ENCODE results near the gene UBE2K. TPM values are rescaled to one million over a fixed set of nuclear protein-coding genes. Genes with fewer than 3 reads are reported as not detected.
"Not testable (repeated sequence)": the region's sequence is repeated elsewhere in the genome, so short reads cannot be mapped to it uniquely, and the experiment has no call there.

Gene UBE2K
- total and polyA plus RNA-seq, 2 donors from 2014 or later: 56.7 to 59.6 TPM

DNA sequence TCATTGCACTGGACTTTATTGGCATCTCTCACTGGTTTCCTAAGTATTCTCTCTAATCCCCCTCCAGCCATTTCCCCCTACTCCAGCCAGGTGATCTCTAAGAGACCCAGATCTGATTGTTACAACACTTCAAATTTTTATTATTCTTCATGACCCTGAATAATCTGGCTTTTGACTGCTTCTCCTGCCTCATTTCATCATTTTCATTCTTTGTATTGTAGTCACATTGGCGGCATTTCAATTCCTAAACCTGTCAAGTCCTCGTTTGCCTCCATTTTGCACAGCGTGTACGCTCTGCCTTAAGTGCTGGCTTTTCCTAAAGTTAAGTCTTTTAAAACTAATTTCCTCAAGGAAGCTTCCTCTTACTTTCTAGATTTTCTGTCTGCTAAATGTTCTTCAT, 31.6 kb downstream of the UBE2K start:
- no peaks in the 10 kb centered on the region for H3K9me3 ChIP-seq (ENCODE audit: control insufficient read depth in 2 of 3, insufficient read depth in 1 of 3, low read length in 3 of 3)
- intact Hi-C loops (cut with DNase I): no loop called here
- H3K27ac ChIP-seq (ENCODE audit: low read depth in 2 of 2, low read length in 2 of 2): no peak overlapping the region

DNA sequence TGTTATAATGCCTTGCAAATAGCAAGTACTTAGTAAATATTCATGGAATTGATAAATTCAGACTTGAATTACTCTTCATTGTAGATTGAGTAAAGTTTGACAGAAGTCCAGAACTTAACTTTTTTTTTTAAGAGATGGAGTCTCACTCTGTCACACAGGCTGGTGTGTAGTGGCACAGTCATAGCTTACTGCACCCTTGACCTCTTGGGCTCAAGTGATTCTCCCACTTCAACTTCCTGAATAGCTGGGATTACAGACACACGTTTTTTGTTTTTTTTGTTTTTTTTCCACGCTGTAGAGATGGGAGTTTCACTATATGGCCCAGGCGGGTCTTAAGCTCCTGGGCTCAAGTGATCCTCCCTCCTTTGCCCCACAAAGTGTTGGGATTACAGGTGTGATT, 32.1 kb downstream of the UBE2K start:
- H3K27ac ChIP-seq (ENCODE audit: low read depth in 2 of 2, low read length in 2 of 2): no peak overlapping the region
- H3K36me3 ChIP-seq (ENCODE audit: control insufficient read depth in 2 of 3, insufficient read depth in 3 of 3, low read length in 3 of 3): no peaks in the 10 kb centered on the region
- TF ChIP-seq, protein P1, sequence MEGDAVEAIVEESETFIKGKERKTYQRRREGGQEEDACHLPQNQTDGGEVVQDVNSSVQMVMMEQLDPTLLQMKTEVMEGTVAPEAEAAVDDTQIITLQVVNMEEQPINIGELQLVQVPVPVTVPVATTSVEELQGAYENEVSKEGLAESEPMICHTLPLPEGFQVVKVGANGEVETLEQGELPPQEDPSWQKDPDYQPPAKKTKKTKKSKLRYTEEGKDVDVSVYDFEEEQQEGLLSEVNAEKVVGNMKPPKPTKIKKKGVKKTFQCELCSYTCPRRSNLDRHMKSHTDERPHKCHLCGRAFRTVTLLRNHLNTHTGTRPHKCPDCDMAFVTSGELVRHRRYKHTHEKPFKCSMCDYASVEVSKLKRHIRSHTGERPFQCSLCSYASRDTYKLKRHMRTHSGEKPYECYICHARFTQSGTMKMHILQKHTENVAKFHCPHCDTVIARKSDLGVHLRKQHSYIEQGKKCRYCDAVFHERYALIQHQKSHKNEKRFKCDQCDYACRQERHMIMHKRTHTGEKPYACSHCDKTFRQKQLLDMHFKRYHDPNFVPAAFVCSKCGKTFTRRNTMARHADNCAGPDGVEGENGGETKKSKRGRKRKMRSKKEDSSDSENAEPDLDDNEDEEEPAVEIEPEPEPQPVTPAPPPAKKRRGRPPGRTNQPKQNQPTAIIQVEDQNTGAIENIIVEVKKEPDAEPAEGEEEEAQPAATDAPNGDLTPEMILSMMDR (IDR thresholded peaks at IDR 0.05; ENCODE audit: borderline replicate concordance, extremely low read depth, insufficient read depth): no peak
- H3K4me1 ChIP-seq (ENCODE audit: control insufficient read depth in 2 of 3, insufficient read depth in 2 of 3, low read depth in 1 of 3, low read length in 3 of 3): no peaks in the 10 kb centered on the region
- H3K9ac ChIP-seq (ENCODE audit: low read length in 3 of 3): no peak overlapping the region
- no peak for DNase-seq
- H3K9me3 ChIP-seq (ENCODE audit: control insufficient read depth in 2 of 3, insufficient read depth in 1 of 3, low read length in 3 of 3): no peaks in the 10 kb centered on the region
- FAIRE-seq: no peak
- intact Hi-C loops (cut with DNase I): no loop called here
- no peak overlapping the region for H3K4me3 ChIP-seq (ENCODE audit: low read length in 3 of 3)
- no peaks in the 10 kb centered on the region for H3K27me3 ChIP-seq (ENCODE audit: control insufficient read depth, insufficient read depth, low read length)

More for the DNA sequence above, 31.6 kb downstream of the UBE2K start:
- Histone ChIP-seq H3K27me3 (ENCODE audit: control insufficient read depth, insufficient read depth, low read length) (no peaks in the 10 kb centered on the region), H3K36me3 (ENCODE audit: control insufficient read depth in 2 of 3, insufficient read depth in 3 of 3, low read length in 3 of 3) (no peaks in the 10 kb centered on the region), H3K4me1 (ENCODE audit: control insufficient read depth in 2 of 3, insufficient read depth in 2 of 3, low read depth in 1 of 3, low read length in 3 of 3) (no peaks in the 10 kb centered on the region), H3K9ac (ENCODE audit: low read length in 3 of 3) (no peak overlapping the region), H3K4me3 (ENCODE audit: low read length in 3 of 3) (no peak overlapping the region)
- TF ChIP-seq, protein P1 (IDR thresholded peaks at IDR 0.05; ENCODE audit: borderline replicate concordance, extremely low read depth, insufficient read depth): no peak
- no peak for DNase-seq
- no peak for FAIRE-seq

DNA sequence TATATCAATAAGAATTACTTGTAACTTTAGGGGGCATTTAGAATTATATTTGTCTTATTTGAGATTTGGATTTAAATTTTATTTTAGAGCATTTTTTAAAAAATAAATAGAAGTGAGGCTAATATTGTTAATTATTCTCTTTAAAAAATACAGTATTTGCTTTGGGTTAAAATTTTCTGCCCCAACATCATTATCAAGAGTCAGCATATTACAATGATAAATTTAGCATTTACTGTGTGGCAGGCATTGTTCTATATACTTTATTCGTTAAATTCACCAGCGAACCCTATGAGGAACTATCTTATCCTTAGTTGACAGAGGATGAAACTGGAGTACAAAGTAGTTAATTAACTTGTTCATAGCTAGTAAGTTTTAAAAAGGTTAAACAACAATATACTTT, 34.0 kb downstream of the UBE2K start:
- H3K9ac ChIP-seq (ENCODE audit: low read length in 3 of 3): no peak overlapping the region
- no peaks in the 10 kb centered on the region for H3K9me3 ChIP-seq (ENCODE audit: control insufficient read depth in 2 of 3, insufficient read depth in 1 of 3, low read length in 3 of 3)
- no peak overlapping the region for H3K27ac ChIP-seq (ENCODE audit: low read depth in 2 of 2, low read length in 2 of 2)
- FAIRE-seq: no peak
- intact Hi-C loops (cut with DNase I): no loop called here
- TF ChIP-seq, protein P1 (IDR thresholded peaks at IDR 0.05; ENCODE audit: borderline replicate concordance, extremely low read depth, insufficient read depth): no peak
- H3K4me1 ChIP-seq (ENCODE audit: control insufficient read depth in 2 of 3, insufficient read depth in 2 of 3, low read depth in 1 of 3, low read length in 3 of 3): no peaks in the 10 kb centered on the region
- H3K27me3 ChIP-seq (ENCODE audit: control insufficient read depth, insufficient read depth, low read length): no peaks in the 10 kb centered on the region
- DNase-seq: no peak
- no peaks in the 10 kb centered on the region for H3K36me3 ChIP-seq (ENCODE audit: control insufficient read depth in 2 of 3, insufficient read depth in 3 of 3, low read length in 3 of 3)
- no peak overlapping the region for H3K4me3 ChIP-seq (ENCODE audit: low read length in 3 of 3)

DNA sequence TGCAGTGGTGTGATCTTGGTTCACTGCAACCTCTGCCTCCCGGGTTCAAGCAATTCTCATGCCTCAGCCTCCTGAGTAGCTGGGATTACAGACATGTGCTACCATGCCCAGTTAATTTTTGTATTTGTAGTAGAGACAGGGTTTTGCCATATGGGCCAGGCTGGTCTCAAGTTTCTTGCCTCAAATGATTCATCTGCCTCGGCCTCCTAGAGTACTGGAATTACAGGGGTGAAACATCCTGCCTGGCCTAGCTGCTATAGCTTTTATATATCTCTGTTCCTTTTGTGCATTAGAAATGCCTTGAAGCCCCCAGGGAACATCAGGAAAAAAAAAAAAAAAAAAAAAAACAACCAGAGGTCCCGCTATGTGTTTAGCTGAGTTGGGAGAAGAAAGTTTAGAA, 34.8 kb downstream of the UBE2K start:
- Histone ChIP-seq H3K27ac (ENCODE audit: low read depth in 2 of 2, low read length in 2 of 2) (no peak overlapping the region), H3K4me3 (ENCODE audit: low read length in 3 of 3) (no peak overlapping the region), H3K36me3 (ENCODE audit: control insufficient read depth in 2 of 3, insufficient read depth in 3 of 3, low read length in 3 of 3) (no peaks in the 10 kb centered on the region), H3K27me3 (ENCODE audit: control insufficient read depth, insufficient read depth, low read length) (no peaks in the 10 kb centered on the region), H3K4me1 (ENCODE audit: control insufficient read depth in 2 of 3, insufficient read depth in 2 of 3, low read depth in 1 of 3, low read length in 3 of 3) (no peaks in the 10 kb centered on the region), H3K9ac (ENCODE audit: low read length in 3 of 3) (no peak overlapping the region), H3K9me3 (ENCODE audit: control insufficient read depth in 2 of 3, insufficient read depth in 1 of 3, low read length in 3 of 3) (no peaks in the 10 kb centered on the region)
- FAIRE-seq: no peak
- intact Hi-C loops (cut with DNase I): no loop called here
- peak in 3 of 5 donors; percentile 24 to 42 (median 30) for DNase-seq
- TF ChIP-seq, protein P1 (IDR thresholded peaks at IDR 0.05; ENCODE audit: borderline replicate concordance, extremely low read depth, insufficient read depth): no peak

DNA sequence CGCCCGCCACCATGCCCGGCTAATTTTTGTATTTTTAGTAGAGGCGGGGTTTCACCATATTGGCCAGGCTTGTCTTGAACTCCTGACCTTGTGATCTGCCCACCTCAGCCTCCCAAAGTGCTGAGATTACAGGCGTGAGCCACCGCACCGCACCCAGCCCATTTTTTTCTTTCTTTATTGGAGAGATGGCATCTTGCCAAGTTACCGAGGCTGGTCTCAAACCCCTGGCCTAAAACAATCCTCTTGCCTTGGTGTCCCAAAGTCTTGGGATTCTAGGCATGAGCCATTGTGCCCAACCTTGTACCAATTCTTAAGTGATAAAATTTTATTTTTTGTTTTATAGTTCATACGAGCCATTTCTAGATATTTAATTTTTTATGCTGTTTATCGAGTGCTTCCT, 41.7 kb downstream of the UBE2K start:
- H3K36me3 ChIP-seq (ENCODE audit: control insufficient read depth in 2 of 3, insufficient read depth in 3 of 3, low read length in 3 of 3); H3K4me3 ChIP-seq (ENCODE audit: low read length in 3 of 3); H3K27me3 ChIP-seq (ENCODE audit: control insufficient read depth, insufficient read depth, low read length); H3K4me1 ChIP-seq (ENCODE audit: control insufficient read depth in 2 of 3, insufficient read depth in 2 of 3, low read depth in 1 of 3, low read length in 3 of 3); H3K9ac ChIP-seq (ENCODE audit: low read length in 3 of 3); DNase-seq; intact Hi-C loops (cut with DNase I); FAIRE-seq; H3K27ac ChIP-seq (ENCODE audit: low read depth in 2 of 2, low read length in 2 of 2); H3K9me3 ChIP-seq (ENCODE audit: control insufficient read depth in 2 of 3, insufficient read depth in 1 of 3, low read length in 3 of 3): not testable (repeated sequence)

Data from kidney (tissue), 14 donors.